ENCODE results near the gene OR8D2. TPM values are rescaled to one million over a fixed set of nuclear protein-coding genes. Genes with fewer than 3 reads are reported as not detected.

OR8D2 gene
- total RNA-seq: not detected

DNA sequence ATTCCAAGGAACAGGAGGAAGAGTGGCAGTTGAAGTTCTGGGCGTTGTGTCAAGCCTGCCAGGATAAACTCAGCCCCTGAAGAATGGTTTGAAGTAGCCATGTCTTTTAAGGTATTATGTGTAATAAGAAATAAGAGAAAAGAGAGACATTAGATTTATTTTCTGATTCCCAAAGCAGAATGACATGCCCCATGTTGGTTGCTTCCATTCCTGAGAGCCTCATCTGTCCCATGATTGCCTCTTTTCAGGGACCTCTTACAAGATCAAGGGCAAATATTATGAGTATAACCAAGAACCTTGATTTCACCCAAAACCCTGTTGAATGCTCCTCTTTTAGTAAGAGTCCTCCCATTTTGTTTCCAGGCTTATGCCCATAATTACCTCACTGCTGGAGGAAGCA is at the start of gene OR8D2:
Gene OR8D2, minus strand, starts transcription at position 101 of the 400 bp plus-strand sequence. Its CDS starts 0 bp downstream, at position 101.
- no peak for TF ChIP-seq POLR2A (IDR thresholded peaks at IDR 0.05)
- TF ChIP-seq, protein P1, sequence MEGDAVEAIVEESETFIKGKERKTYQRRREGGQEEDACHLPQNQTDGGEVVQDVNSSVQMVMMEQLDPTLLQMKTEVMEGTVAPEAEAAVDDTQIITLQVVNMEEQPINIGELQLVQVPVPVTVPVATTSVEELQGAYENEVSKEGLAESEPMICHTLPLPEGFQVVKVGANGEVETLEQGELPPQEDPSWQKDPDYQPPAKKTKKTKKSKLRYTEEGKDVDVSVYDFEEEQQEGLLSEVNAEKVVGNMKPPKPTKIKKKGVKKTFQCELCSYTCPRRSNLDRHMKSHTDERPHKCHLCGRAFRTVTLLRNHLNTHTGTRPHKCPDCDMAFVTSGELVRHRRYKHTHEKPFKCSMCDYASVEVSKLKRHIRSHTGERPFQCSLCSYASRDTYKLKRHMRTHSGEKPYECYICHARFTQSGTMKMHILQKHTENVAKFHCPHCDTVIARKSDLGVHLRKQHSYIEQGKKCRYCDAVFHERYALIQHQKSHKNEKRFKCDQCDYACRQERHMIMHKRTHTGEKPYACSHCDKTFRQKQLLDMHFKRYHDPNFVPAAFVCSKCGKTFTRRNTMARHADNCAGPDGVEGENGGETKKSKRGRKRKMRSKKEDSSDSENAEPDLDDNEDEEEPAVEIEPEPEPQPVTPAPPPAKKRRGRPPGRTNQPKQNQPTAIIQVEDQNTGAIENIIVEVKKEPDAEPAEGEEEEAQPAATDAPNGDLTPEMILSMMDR (IDR thresholded peaks at IDR 0.05): no peak
- Histone ChIP-seq H3K27ac (no peak within 1 kb of the TSS), H3K4me3 (no peak within 1 kb of the TSS), H3K4me1 (no peaks in the 10 kb centered on the region), H3K36me3 (no peaks in the 10 kb centered on the region), H3K27me3 (no peaks in the 10 kb centered on the region), H3K9me3 (no peaks in the 10 kb centered on the region)
- no peak for DNase-seq
- 33 to 38% methylated on average over 1 of the region's 1 CpG for WGBS, 2 donors
- intact Hi-C loops (cut with DNase I): no loop called here

GRCh38 chr11:124359566-124359965 is 39.6 kb upstream of the OR8D2 start:
- intact Hi-C loops (cut with DNase I): no loop called here
- no peaks in the 10 kb centered on the region for H3K9me3 ChIP-seq
- 14 to 57% methylated on average over 2 of the region's 2 CpGs for WGBS, 2 donors
- TF ChIP-seq POLR2A (IDR thresholded peaks at IDR 0.05): no peak
- TF ChIP-seq, protein P1 (IDR thresholded peaks at IDR 0.05): no peak
- no peak overlapping the region for H3K4me3 ChIP-seq
- no peaks in the 10 kb centered on the region for H3K4me1 ChIP-seq
- no peaks in the 10 kb centered on the region for H3K27me3 ChIP-seq
- H3K36me3 ChIP-seq: no peaks in the 10 kb centered on the region
- H3K27ac ChIP-seq: no peak overlapping the region
- DNase-seq: no peak

- Histone ChIP-seq H3K9me3 (no peaks in the 10 kb centered on the region), H3K27me3 (no peaks in the 10 kb centered on the region), H3K4me3 (no peak overlapping the region), H3K36me3 (no peaks in the 10 kb centered on the region), H3K27ac (no peak overlapping the region), H3K4me1 (no peaks in the 10 kb centered on the region)
- TF ChIP-seq POLR2A (IDR thresholded peaks at IDR 0.05): no peak
- no peak for DNase-seq
- WGBS, 2 donors: 50 to 63% methylated on average over 3 of the region's 3 CpGs
- intact Hi-C loops (cut with DNase I): no loop called here
Observed at GRCh38 chr11:124346311-124346955, 26.4 kb upstream of the OR8D2 start.

- Histone ChIP-seq H3K9me3 (no peaks in the 10 kb centered on the region), H3K4me1 (no peaks in the 10 kb centered on the region), H3K27ac (no peak overlapping the region), H3K4me3 (no peak overlapping the region), H3K27me3 (no peaks in the 10 kb centered on the region), H3K36me3 (no peaks in the 10 kb centered on the region)
- no peak for DNase-seq
- no peak for TF ChIP-seq POLR2A (IDR thresholded peaks at IDR 0.05)
- TF ChIP-seq, protein P1 (IDR thresholded peaks at IDR 0.05): no peak
- WGBS, 2 donors: 77 to 83% methylated on average over 5 of the region's 5 CpGs
- intact Hi-C loops (cut with DNase I): no loop called here
Observed at GRCh38 chr11:124344346-124344745, 24.3 kb upstream of the OR8D2 start.

GRCh38 chr11:124340142-124340447 is 20.1 kb upstream of the OR8D2 start:
- Histone ChIP-seq H3K4me1 (no peaks in the 10 kb centered on the region), H3K27me3 (no peaks in the 10 kb centered on the region), H3K4me3 (no peak overlapping the region), H3K9me3 (no peaks in the 10 kb centered on the region), H3K36me3 (no peaks in the 10 kb centered on the region), H3K27ac (no peak overlapping the region)
- no peak for DNase-seq
- intact Hi-C loops (cut with DNase I): no loop called here
- 76 to 88% methylated on average over 2 of the region's 2 CpGs for WGBS, 2 donors
- TF ChIP-seq POLR2A (IDR thresholded peaks at IDR 0.05): no peak
- TF ChIP-seq, protein P1 (IDR thresholded peaks at IDR 0.05): no peak
